GM19324 (cell line): ENCODE results near the gene PPP1R2B.
A peak's percentile ranks its signal among the peaks of the same experiment; 100 is the strongest.

Source experiments
- ATAC-seq: cut with Tn5 transposase; IDR thresholded peaks from one replicate; pipeline ENCODE4 v1.9.1; 2021; ENCODE audit warnings: mild to moderate bottlenecking, moderate library complexity; ENCODE audit not compliant: unreplicated experiment, low FRiP score

PPP1R2B gene

DNA sequence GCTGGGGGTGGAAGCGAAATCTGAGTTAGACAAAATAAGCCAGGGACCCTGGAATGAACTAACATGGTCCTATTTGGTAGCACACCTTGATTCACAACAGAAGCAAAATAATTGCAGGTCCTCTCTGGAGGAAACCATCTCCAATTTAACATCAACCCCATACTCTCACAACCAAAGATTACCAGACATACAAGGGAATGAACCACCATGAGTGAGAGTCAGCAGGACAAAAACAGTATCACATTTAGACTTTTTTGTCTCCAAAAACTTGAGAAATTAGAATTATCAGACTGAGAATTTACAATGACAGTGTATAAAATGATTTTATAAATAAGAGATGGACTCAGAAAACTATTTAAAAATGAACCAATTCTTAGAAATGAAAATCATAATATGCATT, 21.1 kb downstream of the PPP1R2B start:
- ATAC-seq = no peak

DNA sequence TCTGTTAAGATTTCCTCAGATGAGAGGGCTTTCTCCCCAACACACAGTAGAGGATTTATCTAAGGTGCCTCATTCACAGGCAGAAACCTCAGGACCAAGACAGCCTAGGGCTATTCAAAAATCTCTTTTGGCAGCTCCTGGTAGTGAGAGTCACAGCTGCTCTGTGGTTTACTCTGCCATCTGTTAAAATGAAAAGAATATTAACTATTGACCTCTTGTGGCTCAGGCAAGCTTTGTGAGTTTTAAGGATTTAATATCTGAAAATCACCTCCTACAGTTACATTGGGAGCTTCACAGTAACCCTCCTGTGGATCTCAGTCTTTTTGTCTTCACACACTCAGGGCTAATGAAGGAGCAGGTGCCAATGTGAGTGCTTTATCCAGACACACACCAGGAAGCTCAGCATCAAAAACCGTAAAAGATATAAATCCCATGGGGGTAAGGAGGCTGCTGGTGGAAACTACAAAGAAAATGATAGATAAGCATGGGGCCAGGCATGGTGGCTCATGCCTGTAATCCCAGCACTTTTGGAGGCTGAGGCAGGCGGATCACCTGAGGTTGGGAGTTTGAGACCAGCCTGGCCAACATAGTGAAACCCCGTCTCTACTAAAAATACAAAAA, 29.7 kb downstream of the PPP1R2B start:
- ATAC-seq = peak; percentile 81

DNA sequence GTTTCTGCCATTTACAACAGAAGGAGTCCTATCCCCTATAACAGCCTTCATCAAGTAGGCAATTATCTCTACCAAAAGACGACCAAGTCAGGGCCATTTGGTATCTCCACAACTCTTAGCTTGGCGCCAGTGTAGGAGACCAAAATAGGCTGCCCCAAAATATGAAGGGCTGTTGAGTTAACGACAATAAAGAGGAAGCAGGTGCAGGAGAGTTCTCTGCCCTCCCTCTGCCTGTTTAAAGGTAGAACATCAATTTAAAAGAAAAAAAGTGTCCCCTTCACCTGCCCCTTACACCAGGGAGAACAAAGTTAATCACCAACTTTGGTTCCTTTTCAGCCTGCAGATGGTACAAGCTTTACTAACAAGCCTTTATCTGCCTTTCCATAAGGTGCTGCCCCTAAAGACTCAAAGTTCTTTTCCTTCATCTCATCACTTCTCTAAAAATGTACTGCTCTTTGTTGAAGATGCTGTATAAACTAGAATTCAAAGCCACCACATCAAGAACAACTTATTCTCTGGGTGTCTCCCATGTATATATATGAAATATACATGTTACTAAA, 33.3 kb downstream of the PPP1R2B start:
- no peak for ATAC-seq

DNA sequence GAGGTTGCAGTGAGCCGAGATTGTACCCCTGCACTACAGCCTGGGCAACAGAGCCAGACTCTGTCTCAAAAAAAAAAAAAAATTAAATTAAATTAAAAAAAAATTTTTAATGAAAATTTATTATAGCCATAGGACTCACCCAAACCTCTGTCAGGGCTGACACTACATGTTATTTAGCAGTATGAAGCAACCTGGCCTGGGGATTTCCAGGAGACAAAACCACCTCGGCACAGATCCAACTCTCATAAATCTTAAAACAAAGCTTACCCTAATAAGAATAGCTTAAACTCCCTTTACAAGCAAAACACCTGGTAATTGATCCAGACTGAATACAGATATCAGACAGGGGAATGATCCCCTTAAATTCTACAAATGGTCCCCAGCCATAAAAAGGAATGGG, 38.4 kb downstream of the PPP1R2B start:
- ATAC-seq = no peak

DNA sequence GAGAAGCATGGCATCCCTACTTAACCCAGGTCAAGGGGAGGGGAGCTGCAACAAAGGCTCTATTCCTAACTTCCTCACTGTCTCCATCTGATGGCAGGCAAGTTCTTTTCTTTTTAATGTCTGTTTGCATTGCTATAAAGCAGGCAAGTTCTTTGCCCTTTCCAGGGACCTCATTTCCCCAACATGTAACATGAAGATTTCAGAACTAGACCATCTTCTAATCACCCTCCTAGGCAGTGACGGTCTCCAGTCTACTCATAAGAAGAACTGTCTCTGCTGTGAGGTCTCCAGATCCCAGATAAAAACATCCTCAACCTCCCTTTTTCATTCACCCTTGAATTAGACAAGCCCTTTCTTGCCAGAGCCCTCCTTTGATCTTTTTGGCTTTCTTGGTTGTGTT, 42.1 kb downstream of the PPP1R2B start:
- no peak for ATAC-seq

DNA sequence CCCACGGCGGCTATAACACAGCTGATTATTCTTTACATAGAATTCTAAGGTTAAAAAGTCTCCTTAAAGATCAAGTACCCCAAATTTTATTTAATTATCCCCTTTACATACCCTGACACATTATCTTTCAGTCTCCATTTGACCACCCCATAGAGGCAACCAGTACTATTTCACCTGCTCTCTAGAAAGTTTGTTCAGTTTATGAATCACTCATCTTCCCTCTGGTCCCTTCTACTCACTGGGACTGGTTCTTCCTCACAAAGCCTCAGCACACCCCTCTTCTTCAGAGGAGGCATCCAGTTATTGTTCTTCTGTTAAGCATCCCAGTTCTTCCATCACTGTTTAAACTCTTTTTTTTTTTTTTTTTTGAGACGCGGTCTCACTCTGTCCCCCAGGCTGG, 42.8 kb downstream of the PPP1R2B start:
- no peak for ATAC-seq

DNA sequence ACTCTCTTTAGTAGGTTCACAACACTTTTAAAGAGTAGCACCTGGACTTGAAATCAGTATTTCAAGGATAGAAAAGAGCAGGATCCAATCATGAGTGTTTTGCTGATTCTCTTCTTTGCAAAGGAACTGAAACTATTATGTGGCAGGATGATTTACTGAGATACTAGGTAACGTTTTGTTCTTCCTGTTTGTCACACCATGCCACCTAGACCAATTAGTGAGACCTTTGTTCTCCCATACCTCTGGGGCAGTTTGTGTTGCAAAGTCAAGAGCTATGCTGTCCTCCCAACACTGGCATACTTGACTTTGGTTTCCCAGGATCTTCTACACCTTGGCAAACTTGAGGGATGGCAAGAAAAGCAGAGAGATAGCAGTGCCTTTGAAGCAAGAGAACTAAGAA, 43.4 kb downstream of the PPP1R2B start:
- ATAC-seq = peak; percentile 59

DNA sequence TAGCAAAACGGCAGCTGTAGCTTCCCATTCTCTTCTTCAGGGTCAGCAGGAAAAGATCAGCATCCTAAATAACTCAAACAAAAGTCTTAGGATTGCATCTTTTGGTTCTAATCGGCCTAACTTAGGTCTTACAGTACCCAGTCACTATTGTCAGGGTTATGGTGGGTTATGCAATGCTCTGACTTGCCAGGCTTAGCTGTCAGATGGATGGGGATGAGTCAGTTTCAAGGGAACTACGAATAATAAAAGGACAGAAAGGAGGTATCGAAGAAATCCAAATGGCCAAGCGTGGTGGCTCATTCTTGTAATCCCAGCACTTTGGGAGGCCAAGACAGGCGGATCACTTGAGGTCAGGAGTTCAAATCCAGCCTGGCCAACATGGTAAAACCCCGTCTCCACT, 46.5 kb downstream of the PPP1R2B start:
- ATAC-seq = no peak
